ENCODE data around the gene NCOA7.

DNA sequence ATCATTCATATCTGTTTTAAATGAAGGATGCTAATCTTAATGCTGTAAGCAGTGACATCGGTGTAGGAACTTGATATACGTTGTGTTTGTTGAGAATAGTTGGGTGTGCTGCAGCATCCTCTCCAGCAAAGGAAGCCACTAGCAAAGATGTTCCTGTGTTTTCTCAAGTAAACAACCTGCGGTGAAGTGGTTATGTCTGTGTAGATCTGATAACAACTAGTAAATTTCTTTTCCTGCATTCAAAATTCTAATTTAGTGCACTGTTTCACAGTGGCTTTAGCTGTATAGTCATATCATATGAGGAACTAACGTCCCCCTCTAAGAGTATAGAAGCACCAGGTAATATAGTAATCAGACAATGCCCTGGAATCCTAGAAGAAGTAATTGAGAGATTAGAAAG, 38.7 kb downstream of the NCOA7 start:
- TF ChIP-seq, protein P1, sequence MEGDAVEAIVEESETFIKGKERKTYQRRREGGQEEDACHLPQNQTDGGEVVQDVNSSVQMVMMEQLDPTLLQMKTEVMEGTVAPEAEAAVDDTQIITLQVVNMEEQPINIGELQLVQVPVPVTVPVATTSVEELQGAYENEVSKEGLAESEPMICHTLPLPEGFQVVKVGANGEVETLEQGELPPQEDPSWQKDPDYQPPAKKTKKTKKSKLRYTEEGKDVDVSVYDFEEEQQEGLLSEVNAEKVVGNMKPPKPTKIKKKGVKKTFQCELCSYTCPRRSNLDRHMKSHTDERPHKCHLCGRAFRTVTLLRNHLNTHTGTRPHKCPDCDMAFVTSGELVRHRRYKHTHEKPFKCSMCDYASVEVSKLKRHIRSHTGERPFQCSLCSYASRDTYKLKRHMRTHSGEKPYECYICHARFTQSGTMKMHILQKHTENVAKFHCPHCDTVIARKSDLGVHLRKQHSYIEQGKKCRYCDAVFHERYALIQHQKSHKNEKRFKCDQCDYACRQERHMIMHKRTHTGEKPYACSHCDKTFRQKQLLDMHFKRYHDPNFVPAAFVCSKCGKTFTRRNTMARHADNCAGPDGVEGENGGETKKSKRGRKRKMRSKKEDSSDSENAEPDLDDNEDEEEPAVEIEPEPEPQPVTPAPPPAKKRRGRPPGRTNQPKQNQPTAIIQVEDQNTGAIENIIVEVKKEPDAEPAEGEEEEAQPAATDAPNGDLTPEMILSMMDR (IDR thresholded peaks at IDR 0.05; ENCODE audit: low read depth, low read length): no peak
- no peak for TF ChIP-seq EZH2phosphoT487 (IDR thresholded peaks at IDR 0.05; ENCODE audit: low read depth)

Data from OCI-LY3 (cell line).